ENCODE results near the gene DZIP1L.

GRCh38 chr3:138154534-138154933 is 39.1 kb upstream of the DZIP1L start:
- TF ChIP-seq, protein P1, sequence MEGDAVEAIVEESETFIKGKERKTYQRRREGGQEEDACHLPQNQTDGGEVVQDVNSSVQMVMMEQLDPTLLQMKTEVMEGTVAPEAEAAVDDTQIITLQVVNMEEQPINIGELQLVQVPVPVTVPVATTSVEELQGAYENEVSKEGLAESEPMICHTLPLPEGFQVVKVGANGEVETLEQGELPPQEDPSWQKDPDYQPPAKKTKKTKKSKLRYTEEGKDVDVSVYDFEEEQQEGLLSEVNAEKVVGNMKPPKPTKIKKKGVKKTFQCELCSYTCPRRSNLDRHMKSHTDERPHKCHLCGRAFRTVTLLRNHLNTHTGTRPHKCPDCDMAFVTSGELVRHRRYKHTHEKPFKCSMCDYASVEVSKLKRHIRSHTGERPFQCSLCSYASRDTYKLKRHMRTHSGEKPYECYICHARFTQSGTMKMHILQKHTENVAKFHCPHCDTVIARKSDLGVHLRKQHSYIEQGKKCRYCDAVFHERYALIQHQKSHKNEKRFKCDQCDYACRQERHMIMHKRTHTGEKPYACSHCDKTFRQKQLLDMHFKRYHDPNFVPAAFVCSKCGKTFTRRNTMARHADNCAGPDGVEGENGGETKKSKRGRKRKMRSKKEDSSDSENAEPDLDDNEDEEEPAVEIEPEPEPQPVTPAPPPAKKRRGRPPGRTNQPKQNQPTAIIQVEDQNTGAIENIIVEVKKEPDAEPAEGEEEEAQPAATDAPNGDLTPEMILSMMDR (IDR thresholded peaks at IDR 0.05), result no peak
- no peak for TF ChIP-seq POLR2AphosphoS5 (IDR thresholded peaks at IDR 0.05)
